ENCODE measurements around the gene CUL4A.

GRCh38 chr13:113207890-113208420, 1.5 kb upstream of the CUL4A start:
- TF ChIP-seq CTCF (IDR thresholded peaks at IDR 0.05; ENCODE audit: insufficient read depth, low read length, poor library complexity, severe bottlenecking): no peak
- no peak for TF ChIP-seq EZH2phosphoT487 (conservative IDR thresholded peaks at IDR 0.05; ENCODE audit: low read length)

Data from SU-DHL-6 (cell line).